ENCODE data around the gene CERS6.

The CERS6 gene

DNA sequence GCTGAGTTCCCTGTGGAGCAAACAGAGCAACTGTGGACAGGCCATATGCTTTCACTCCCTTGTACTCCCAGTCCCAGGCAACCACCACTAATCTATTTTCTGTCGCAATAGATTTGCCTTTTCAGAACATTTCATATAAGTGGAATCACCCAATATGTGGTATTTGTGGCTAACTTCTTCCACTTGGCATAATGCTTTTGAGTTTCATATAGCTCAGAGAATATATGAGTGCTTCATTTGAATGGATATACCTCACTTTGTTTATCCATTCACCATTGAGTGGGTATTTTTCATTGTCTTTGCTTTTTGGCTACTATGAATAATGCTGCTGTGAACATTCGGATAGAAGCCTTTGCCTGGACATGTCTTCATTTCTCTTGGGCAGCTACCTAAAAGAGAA, 151.9 kb downstream of the CERS6 start:
- no peak for DNase-seq

- DNase-seq: no peak
These were observed 152.7 kb downstream of the CERS6 start for GRCh38 chr2:168608796-168609195.

GRCh38 chr2:168611091-168611490, 155.0 kb downstream of the CERS6 start:
- no peak for DNase-seq

- no peak for DNase-seq
These were observed 156.0 kb downstream of the CERS6 start for GRCh38 chr2:168611896-168612650.

DNA sequence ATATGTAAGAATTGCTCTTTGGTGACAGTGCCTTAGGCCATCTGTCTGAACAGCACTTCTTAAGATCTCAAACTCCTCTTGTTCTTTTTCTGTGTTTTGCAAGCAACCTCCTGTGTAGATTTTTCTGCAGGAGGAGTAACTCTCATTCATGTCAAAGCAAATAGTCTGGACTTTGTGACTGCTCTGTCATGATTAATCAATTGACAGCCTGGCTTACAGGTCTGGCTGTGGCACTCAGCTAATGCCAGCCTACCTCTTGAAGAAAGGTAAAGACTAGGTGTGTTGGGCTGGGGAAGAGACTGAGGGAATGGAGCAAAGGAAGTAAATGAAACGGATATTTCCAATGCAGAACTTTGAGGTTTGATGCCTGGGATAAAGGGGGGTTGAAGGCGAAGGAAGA, 156.6 kb downstream of the CERS6 start:
- no peak for DNase-seq

GRCh38 chr2:168613551-168613950, 157.5 kb downstream of the CERS6 start:
- DNase-seq: no peak

GRCh38 chr2:168614172-168615018, 158.3 kb downstream of the CERS6 start:
- DNase-seq: no peak

GRCh38 chr2:168620554-168620953, 164.5 kb downstream of the CERS6 start:
- DNase-seq: no peak

DNA sequence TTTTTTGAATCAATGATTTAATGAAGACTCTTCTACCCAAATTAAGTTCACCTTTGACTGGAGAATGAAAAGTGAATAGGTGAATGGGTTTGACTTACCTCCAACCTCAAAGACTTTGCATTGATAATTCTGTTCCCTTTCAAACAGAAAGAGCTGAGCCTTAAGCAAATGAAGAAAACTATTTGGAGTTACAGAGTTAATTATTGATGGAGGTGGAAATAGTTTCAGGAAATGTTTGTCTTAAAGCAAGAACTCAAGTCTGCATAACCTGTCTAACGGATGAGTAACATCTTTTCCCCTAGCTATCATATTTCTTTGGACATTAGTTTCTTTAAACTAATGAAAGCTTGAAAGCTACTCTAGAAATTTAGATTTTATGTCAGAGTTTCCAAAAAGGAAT, 166.5 kb downstream of the CERS6 start:
- no peak for DNase-seq

DNA sequence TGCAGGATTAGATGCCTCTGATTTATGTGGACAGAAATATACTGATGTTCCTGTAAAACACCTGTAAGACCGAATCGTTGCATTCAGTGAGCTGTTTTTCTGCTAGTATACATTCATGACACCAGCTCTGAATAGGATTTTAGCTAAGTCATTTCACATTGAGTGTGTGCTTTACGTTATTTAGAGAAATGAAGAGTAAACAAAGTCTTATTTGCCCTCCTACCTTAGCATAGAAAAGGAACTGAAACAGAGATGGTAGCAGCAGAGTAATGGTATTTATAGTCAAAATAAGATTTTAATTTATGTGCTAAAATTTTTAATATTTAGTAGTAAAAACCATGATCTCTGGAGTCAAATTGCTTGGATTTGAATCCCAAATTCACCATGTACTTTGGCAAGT, 168.0 kb downstream of the CERS6 start:
- no peak for DNase-seq

GRCh38 chr2:168626096-168626495, 170.0 kb downstream of the CERS6 start:
- DNase-seq: no peak

DNA sequence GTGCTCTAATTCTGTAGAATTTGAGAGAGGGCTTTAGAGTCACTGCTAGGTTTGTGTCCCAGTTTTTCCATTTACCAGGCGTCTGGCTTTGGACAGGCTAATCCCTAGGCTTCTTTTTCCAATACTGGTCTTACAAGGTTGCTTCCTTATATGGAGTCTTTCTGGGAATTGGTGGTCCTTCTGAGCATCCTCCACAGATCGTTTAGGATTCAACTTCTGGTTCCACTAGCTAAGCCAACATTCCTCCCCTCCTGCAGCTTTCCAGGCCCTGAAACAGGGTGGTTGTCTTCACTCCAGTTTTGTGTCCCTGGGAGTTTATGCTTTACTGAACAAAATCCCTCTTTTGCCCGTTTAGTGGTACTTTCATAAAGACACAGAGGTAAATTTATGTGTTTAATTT, 170.6 kb downstream of the CERS6 start:
- no peak for DNase-seq

GRCh38 chr2:168632709-168633121, 176.6 kb downstream of the CERS6 start:
- DNase-seq: no peak

GRCh38 chr2:168633200-168633599, 177.1 kb downstream of the CERS6 start:
- no peak for DNase-seq

- DNase-seq: no peak
These were observed 177.8 kb downstream of the CERS6 start for GRCh38 chr2:168633895-168634294.

GRCh38 chr2:168635065-168635577, 179.0 kb downstream of the CERS6 start:
- DNase-seq: no peak

DNA sequence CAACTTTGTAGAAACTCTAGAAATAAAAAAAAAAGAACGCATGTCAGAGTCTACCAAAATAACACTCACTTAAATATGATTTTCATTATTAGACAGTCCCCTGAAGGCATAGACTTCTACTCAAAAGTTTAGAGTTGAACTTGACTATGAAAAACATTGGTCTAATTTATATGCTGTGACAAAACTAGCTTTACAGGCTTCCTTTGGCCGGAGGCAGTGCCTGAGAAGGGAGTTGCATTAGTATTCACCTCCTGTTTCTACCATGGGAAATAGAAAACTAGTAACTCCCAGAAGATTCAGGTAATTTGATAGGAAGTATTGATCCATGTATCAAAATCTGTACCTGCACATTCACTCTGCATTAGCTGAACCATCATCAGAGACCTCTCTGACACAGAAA, 182.9 kb downstream of the CERS6 start:
- DNase-seq: no peak

DNA sequence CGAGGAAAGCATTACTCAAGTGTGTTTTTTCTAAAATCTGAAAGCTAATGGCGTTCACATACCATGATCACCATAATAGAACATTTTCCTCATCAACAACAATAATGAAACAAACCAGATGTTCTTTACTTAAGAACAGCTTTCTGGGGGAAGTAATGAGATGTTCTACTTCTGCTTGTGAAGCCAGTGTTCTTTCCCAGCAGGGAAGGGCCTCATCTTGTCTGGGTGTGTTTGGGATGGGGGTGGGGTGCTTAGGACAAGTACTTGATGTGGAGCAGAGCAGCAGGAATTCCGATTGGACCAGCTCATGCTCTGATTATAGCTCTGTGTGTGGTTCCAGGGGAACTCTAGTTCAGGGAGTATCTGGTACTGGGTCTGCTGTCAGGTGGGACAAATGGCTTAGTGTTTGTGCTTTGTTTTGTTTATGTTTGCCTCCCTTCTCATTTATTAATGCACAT, 183.4 kb downstream of the CERS6 start:
- DNase-seq: no peak

GRCh38 chr2:168640039-168640438, 184.0 kb downstream of the CERS6 start:
- DNase-seq: no peak

DNA sequence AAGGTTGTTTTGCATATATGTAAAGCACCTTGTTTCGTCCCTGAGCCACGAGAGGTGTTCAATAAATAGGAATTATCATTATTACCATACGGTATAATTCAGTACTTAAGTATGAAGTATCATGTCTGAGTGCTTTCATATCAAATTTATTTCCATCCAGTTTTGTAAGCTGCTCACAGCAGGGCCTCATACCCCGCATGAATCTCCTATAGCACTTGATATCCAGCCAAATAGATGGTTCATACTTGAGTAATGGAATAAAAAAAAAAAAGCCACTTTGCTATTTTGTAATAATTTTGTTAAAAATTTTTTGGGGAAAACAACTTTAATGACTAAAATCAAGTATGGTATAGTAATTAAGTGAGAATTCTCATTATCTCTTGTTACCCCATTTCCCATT, 185.6 kb downstream of the CERS6 start:
- DNase-seq: no peak

DNA sequence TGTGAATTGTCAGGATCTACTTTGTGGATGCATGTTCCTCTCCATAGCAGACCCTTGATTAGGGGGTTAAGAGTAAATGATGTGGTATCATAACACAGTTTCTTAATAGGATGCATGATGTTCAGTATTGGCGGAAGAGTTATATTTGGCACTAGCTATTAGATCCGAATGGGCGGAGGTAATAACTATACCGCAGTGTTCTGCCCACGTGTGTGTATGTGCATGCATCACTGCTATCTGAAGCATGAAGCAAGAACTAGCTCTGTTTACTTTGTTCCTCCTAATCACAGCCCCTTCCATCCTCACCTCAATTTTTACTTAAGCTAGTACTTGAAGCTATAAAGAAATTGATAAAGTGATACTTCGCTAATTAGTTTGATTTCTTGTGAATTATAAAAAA, 186.8 kb downstream of the CERS6 start:
- no peak for DNase-seq

DNA sequence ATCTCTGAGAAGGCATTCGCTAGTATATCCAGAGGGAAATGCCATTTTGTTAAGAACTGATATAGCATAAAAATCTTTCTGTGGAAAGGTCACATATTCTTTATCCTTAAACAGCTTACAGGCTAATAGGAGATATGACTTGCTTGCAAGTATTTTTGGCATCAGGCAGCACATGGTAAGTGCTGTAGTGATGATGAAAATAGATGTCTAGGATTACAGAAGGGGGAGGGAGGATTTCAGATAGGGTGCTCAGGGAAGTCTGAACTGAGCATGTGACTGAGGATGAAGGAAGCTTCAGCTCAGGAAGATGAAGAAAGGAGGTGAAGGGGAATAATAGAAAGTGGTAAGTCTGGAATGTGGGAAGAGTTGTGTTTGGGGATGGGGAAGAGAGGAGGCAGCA, 187.9 kb downstream of the CERS6 start:
- no peak for DNase-seq

DNA sequence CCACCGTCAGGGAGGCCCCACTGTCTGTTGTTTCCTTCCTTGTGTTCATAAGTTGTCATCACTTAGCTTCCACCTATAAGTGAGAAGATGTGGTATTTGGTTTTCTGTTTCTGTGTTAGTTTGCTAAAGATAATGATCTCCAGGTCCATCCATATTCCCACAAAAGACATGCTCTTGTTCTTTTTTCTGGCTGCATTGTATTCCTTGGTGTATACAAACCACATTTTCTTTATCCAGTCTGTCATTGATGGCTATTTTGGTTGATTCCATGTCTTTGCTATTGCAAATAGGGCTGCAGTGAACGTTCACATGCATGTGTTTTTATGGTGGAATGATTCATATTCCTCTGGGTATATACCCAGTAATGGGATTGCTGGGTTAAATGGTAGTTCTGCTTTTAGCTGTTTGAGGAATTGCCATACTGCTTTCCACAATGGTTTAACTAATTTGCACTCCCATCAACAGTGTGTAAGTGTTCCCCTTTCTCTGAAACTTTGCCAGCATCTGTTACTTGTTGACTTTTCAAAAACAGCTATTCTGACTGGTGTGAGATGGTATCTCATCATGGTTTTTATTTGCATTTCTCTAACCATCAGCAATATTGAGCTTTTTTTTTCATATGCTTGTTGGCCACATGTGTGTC, 189.7 kb downstream of the CERS6 start:
- DNase-seq: no peak

DNA sequence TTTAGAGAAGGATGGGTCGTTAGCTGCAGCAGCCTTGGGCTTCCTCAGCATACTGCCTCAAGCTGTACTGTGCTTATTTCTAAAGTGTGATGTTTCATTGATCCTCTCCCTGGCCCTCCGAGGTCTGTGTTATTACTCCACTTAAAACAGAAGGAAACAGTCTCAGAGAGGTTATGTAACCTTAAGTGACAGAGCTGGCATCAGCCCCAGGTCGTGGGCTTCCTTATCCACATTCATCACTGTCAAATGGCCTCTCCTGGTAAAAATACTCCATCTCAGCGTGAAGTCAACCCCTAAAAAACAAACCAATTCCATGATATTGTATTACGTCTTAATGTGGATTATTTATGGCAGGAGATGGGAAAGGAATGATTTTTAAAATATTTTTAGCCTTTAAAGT, 193.0 kb downstream of the CERS6 start:
- DNase-seq: no peak
